GM12878 (cell line): ENCODE results near the gene TNFRSF9.

Source experiments
- BHLHE40 ChIP-seq, 2 experiments: fragments of 450-650 bp in 1 of 2; IDR thresholded peaks; 2 replicates each; pipeline ENCODE4 v1.6.1; 2011 to 2017; ENCODE audit warnings: low read depth in 2 of 2, borderline replicate concordance in 1 of 2, improper control_type of control experiment in 1 of 2, low read length in 1 of 2, mild to moderate bottlenecking in 1 of 2
- ELK1 ChIP-seq: IDR thresholded peaks from 2 replicates; pipeline ENCODE4 v1.6.1; 2012; ENCODE audit warnings: low read depth, low read length, improper control_type of control experiment
- ESRRA ChIP-seq: IDR thresholded peaks from 2 replicates; pipeline ENCODE4 v1.6.1; 2012; ENCODE audit warnings: mild to moderate bottlenecking, low read length, improper control_type of control experiment
- EZH2 ChIP-seq: IDR thresholded peaks from 2 replicates; pipeline ENCODE4 v1.6.1; 2012; ENCODE audit warnings: low read depth, mild to moderate bottlenecking, control low read depth, inconsistent platforms, low read length, borderline replicate concordance; ENCODE audit not compliant: control insufficient read depth
- GABPA ChIP-seq: IDR thresholded peaks from 2 replicates; pipeline ENCODE4 v1.6.1; 2014; ENCODE audit warnings: antibody characterized with exemption, low read depth, mild to moderate bottlenecking, inconsistent platforms
- RAD51 ChIP-seq: fragments of 450-650 bp; IDR thresholded peaks from 2 replicates; pipeline ENCODE4 v1.6.1; 2016; ENCODE audit warnings: moderate library complexity, mild to moderate bottlenecking, inconsistent platforms
- TCF7 ChIP-seq: IDR thresholded peaks from 2 replicates; pipeline ENCODE4 v1.6.1; 2014; ENCODE audit warnings: antibody characterized with exemption, borderline replicate concordance
- TF ChIP-seq, protein P1 (sequence below), 3 experiments: IDR thresholded peaks in 2 of 3; conservative IDR thresholded peaks in 1 of 3; 2 replicates each; pipeline ENCODE4 v1.5.1; 2011; ENCODE audit warnings: low read depth in 3 of 3, low read length in 3 of 3, mild to moderate bottlenecking in 3 of 3, control low read depth in 2 of 3, moderate library complexity in 2 of 3, inconsistent platforms in 1 of 3, mixed read lengths in 1 of 3; ENCODE audit not compliant: control insufficient read depth in 2 of 3, insufficient read depth in 1 of 3; ENCODE audit errors: extremely low read depth in 1 of 3
- TF ChIP-seq, protein P2 (sequence below): fragments of 450-650 bp; IDR thresholded peaks from 2 replicates; pipeline ENCODE4 v1.6.1; 2018; ENCODE audit warnings: mild to moderate bottlenecking, low read depth, moderate library complexity; ENCODE audit not compliant: partially characterized antibody
- TF ChIP-seq, protein P3 (sequence below): IDR thresholded peaks from 2 replicates; pipeline ENCODE4 v1.6.1; 2012; ENCODE audit warnings: mild to moderate bottlenecking, low read depth, low read length

GRCh38 chr1:7943251-7943650, 2.6 kb upstream of the TNFRSF9 start:
- TF ChIP-seq RAD51: no peak
- no peak for TF ChIP-seq BHLHE40 (IDR thresholded peaks at IDR 0.05; ENCODE audit: borderline replicate concordance in 1 of 2, low read depth in 2 of 2, low read length in 1 of 2)
- TF ChIP-seq GABPA: no peak
- TF ChIP-seq, protein P1, sequence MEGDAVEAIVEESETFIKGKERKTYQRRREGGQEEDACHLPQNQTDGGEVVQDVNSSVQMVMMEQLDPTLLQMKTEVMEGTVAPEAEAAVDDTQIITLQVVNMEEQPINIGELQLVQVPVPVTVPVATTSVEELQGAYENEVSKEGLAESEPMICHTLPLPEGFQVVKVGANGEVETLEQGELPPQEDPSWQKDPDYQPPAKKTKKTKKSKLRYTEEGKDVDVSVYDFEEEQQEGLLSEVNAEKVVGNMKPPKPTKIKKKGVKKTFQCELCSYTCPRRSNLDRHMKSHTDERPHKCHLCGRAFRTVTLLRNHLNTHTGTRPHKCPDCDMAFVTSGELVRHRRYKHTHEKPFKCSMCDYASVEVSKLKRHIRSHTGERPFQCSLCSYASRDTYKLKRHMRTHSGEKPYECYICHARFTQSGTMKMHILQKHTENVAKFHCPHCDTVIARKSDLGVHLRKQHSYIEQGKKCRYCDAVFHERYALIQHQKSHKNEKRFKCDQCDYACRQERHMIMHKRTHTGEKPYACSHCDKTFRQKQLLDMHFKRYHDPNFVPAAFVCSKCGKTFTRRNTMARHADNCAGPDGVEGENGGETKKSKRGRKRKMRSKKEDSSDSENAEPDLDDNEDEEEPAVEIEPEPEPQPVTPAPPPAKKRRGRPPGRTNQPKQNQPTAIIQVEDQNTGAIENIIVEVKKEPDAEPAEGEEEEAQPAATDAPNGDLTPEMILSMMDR (IDR thresholded peaks at IDR 0.05 in 2 of 3, conservative IDR thresholded peaks at IDR 0.05 in 1 of 3; ENCODE audit: control insufficient read depth in 2 of 3, extremely low read depth in 1 of 3, insufficient read depth in 1 of 3, low read depth in 3 of 3, low read length in 3 of 3): no peak
- TF ChIP-seq TCF7: no peak
- TF ChIP-seq, protein P2, sequence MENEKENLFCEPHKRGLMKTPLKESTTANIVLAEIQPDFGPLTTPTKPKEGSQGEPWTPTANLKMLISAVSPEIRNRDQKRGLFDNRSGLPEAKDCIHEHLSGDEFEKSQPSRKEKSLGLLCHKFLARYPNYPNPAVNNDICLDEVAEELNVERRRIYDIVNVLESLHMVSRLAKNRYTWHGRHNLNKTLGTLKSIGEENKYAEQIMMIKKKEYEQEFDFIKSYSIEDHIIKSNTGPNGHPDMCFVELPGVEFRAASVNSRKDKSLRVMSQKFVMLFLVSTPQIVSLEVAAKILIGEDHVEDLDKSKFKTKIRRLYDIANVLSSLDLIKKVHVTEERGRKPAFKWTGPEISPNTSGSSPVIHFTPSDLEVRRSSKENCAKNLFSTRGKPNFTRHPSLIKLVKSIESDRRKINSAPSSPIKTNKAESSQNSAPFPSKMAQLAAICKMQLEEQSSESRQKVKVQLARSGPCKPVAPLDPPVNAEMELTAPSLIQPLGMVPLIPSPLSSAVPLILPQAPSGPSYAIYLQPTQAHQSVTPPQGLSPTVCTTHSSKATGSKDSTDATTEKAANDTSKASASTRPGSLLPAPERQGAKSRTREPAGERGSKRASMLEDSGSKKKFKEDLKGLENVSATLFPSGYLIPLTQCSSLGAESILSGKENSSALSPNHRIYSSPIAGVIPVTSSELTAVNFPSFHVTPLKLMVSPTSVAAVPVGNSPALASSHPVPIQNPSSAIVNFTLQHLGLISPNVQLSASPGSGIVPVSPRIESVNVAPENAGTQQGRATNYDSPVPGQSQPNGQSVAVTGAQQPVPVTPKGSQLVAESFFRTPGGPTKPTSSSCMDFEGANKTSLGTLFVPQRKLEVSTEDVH: no peak
- TF ChIP-seq ESRRA: no peak
- no peak for TF ChIP-seq ELK1
- TF ChIP-seq EZH2: no peak
- TF ChIP-seq, protein P3, sequence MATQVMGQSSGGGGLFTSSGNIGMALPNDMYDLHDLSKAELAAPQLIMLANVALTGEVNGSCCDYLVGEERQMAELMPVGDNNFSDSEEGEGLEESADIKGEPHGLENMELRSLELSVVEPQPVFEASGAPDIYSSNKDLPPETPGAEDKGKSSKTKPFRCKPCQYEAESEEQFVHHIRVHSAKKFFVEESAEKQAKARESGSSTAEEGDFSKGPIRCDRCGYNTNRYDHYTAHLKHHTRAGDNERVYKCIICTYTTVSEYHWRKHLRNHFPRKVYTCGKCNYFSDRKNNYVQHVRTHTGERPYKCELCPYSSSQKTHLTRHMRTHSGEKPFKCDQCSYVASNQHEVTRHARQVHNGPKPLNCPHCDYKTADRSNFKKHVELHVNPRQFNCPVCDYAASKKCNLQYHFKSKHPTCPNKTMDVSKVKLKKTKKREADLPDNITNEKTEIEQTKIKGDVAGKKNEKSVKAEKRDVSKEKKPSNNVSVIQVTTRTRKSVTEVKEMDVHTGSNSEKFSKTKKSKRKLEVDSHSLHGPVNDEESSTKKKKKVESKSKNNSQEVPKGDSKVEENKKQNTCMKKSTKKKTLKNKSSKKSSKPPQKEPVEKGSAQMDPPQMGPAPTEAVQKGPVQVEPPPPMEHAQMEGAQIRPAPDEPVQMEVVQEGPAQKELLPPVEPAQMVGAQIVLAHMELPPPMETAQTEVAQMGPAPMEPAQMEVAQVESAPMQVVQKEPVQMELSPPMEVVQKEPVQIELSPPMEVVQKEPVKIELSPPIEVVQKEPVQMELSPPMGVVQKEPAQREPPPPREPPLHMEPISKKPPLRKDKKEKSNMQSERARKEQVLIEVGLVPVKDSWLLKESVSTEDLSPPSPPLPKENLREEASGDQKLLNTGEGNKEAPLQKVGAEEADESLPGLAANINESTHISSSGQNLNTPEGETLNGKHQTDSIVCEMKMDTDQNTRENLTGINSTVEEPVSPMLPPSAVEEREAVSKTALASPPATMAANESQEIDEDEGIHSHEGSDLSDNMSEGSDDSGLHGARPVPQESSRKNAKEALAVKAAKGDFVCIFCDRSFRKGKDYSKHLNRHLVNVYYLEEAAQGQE: no peak
